OCI-LY3 (cell line): ENCODE measurements around the gene ZNF705A.

Experiments used
- CTCF ChIP-seq: fragments of 200-600, 300-600 bp; sonication (generic); IDR thresholded peaks from 2 replicates; pipeline ENCODE4 v1.5.1; 2014; ENCODE audit warnings: antibody characterized with exemption, low read length, low read depth
- EZH2phosphoT487 ChIP-seq: fragments of 200-600 bp; shearing (Covaris generic); IDR thresholded peaks from 2 replicates; pipeline ENCODE4 v1.6.1; 2018; ENCODE audit warnings: antibody characterized with exemption, mixed run types, low read depth

GRCh38 chr12:8226355-8226754 is 69.5 kb downstream of the ZNF705A start:
- TF ChIP-seq CTCF (no peak), EZH2phosphoT487 (no peak)
